Hypothalamus (tissue), 51 donors: ENCODE results near the gene SLC25A28.

Experiments
- DNase-seq, 51 donors: peaks; one replicate each; lab custom pipeline; 2025; lab: John Stamatoyannopoulos, UW

SLC25A28 gene

GRCh38 chr10:99595236-99595635 is 25.0 kb downstream of the SLC25A28 start:
- no peak for DNase-seq

GRCh38 chr10:99593312-99593711 is 26.9 kb downstream of the SLC25A28 start:
- no peak for DNase-seq

GRCh38 chr10:99590799-99591198 is 29.4 kb downstream of the SLC25A28 start:
- DNase-seq: no peak

GRCh38 chr10:99583687-99584086 is 36.6 kb downstream of the SLC25A28 start:
- DNase-seq: no peak

GRCh38 chr10:99582255-99582770 is 37.9 kb downstream of the SLC25A28 start:
- no peak for DNase-seq

GRCh38 chr10:99579971-99580370 is 40.3 kb downstream of the SLC25A28 start:
- DNase-seq: no peak

- DNase-seq: no peak
These were observed 46.4 kb downstream of the SLC25A28 start for GRCh38 chr10:99573790-99574189.

- no peak for DNase-seq
These were observed 48.4 kb downstream of the SLC25A28 start for GRCh38 chr10:99571816-99572215.

GRCh38 chr10:99569961-99570360 is 50.3 kb downstream of the SLC25A28 start:
- DNase-seq: no peak

GRCh38 chr10:99569253-99569939 is 50.8 kb downstream of the SLC25A28 start:
- DNase-seq: no peak

- DNase-seq: peak in 2 of 51 donors; percentile 1 to 2
These were observed 55.1 kb downstream of the SLC25A28 start for GRCh38 chr10:99565166-99565565.

GRCh38 chr10:99564361-99564760 is 55.9 kb downstream of the SLC25A28 start:
- no peak for DNase-seq

- DNase-seq: no peak
These were observed 57.6 kb downstream of the SLC25A28 start for GRCh38 chr10:99562631-99563030.
